Measurements from ENCODE around the gene ZC2HC1C. TPM values are rescaled to one million over a fixed set of nuclear protein-coding genes. Genes with fewer than 3 reads are reported as not detected.

The ZC2HC1C gene
- total RNA-seq, 1 donor from 2014 or later, result 1.3 TPM

DNA sequence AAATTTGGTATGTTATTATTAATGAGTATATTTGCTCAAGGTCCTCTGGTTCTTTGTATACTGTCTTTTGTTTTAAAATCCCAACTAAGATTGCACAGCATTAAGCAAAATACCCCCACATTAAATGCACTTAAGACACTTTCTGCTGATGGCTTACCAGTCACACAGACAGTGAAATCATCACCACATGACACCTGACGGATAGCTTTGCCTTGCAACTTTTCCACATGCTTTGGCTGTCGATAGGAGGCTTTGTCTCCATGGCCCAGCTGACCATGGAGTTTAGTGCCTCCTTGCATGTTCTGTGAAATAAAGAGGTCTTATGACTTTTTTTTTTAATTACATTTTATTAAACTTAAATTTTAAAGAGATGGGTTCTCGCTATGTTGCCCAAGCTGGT, 37.7 kb downstream of the ZC2HC1C start:
- H3K4me3 Mint-ChIP-seq, result no peak overlapping the region
- DNase-seq (ENCODE audit: low read depth, low spot score), result no peak
- TF ChIP-seq, protein P1, sequence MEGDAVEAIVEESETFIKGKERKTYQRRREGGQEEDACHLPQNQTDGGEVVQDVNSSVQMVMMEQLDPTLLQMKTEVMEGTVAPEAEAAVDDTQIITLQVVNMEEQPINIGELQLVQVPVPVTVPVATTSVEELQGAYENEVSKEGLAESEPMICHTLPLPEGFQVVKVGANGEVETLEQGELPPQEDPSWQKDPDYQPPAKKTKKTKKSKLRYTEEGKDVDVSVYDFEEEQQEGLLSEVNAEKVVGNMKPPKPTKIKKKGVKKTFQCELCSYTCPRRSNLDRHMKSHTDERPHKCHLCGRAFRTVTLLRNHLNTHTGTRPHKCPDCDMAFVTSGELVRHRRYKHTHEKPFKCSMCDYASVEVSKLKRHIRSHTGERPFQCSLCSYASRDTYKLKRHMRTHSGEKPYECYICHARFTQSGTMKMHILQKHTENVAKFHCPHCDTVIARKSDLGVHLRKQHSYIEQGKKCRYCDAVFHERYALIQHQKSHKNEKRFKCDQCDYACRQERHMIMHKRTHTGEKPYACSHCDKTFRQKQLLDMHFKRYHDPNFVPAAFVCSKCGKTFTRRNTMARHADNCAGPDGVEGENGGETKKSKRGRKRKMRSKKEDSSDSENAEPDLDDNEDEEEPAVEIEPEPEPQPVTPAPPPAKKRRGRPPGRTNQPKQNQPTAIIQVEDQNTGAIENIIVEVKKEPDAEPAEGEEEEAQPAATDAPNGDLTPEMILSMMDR (conservative IDR thresholded peaks at IDR 0.05), result no peak
- no peaks in the 10 kb centered on the region for H3K27me3 Mint-ChIP-seq (ENCODE audit: low read depth)
- no peaks in the 10 kb centered on the region for H3K9me3 Mint-ChIP-seq
- H3K36me3 Mint-ChIP-seq (ENCODE audit: low read depth), result peaks cover 16% of the 10 kb centered on the region
- no peak overlapping the region for H3K27ac Mint-ChIP-seq (ENCODE audit: unreplicated experiment)
- no peaks in the 10 kb centered on the region for H3K4me1 Mint-ChIP-seq

DNA sequence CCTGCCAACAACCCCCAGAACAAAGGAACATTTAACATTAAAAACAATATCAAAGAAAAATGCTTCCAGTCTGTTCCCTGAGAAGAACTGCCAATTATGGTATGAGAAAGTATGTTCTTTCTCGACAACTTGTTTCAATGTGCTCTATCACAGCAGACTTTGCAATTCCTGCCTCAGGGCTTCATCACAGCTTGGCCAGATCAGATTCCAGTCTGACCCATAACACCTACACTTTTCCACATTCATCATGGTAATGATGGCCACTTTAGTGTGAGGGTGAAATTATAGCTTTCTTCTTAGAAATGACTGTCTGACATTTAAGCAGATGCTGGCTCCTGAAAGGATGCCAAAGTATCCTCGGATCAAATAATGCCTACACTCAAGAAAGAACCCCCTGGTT, 40.4 kb downstream of the ZC2HC1C start:
- no peak for DNase-seq (ENCODE audit: low read depth, low spot score)
- no peaks in the 10 kb centered on the region for H3K9me3 Mint-ChIP-seq
- no peaks in the 10 kb centered on the region for H3K4me1 Mint-ChIP-seq
- no peaks in the 10 kb centered on the region for H3K27me3 Mint-ChIP-seq (ENCODE audit: low read depth)
- no peak overlapping the region for H3K4me3 Mint-ChIP-seq
- no peak overlapping the region for H3K27ac Mint-ChIP-seq (ENCODE audit: unreplicated experiment)
- TF ChIP-seq, protein P1 (conservative IDR thresholded peaks at IDR 0.05), result no peak
- H3K36me3 Mint-ChIP-seq (ENCODE audit: low read depth), result peaks cover 8% of the 10 kb centered on the region

DNA sequence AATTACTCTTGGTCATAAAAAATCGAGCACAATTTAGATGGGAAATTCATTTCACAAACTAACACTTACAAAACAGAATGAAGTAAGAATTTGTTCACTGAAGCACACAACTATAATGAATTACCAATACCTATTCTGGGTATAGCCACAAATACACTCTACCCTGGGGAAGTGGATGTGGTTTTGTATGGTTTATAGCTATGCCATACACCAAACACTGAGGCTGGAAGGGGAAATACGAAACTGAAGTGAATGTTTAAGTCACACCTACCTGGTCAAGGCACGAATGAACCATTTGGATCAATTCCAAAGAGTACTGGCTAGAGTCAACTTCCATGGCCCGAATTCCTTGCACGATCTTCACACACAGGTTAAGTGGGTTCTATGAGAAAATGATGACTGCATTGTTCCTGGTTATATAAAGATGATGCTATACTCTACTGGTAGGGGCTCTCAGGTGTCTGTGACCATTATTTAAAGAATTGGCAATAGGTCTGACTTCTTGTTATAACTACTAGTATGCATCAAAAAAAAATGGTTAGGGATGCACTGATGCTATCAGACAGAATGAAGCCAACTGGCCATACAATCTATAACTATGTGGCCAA, 44.6 kb downstream of the ZC2HC1C start:
- H3K4me1 Mint-ChIP-seq, result no peaks in the 10 kb centered on the region
- H3K27me3 Mint-ChIP-seq (ENCODE audit: low read depth), result no peaks in the 10 kb centered on the region
- H3K27ac Mint-ChIP-seq (ENCODE audit: unreplicated experiment), result no peak overlapping the region
- TF ChIP-seq, protein P1 (conservative IDR thresholded peaks at IDR 0.05), result no peak
- DNase-seq (ENCODE audit: low read depth, low spot score), result no peak
- H3K36me3 Mint-ChIP-seq (ENCODE audit: low read depth), result peaks cover 3% of the 10 kb centered on the region
- no peaks in the 10 kb centered on the region for H3K9me3 Mint-ChIP-seq
- H3K4me3 Mint-ChIP-seq, result no peak overlapping the region

DNA sequence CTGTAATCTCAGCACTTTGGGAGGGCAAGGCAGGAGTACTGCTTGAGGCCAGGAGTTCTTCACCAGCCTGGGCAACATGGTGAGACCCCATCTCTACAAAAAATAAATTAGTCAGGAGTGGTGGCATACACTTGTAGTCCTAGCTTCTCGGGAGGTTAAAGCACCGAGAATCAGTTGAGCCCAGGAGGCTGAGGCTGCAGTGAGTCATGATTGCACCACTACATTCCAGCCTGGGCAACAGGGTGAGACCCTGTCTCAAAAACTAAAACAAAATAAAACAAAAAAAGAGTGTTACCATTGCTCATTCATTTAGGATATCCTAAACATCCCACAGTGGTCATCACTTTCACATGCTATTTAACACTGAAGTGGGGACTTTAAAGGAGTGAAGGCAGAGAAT, 49.6 kb downstream of the ZC2HC1C start:
- peaks cover 3% of the 10 kb centered on the region for H3K4me1 Mint-ChIP-seq
- no peak for DNase-seq (ENCODE audit: low read depth, low spot score)
- peaks cover 3% of the 10 kb centered on the region for H3K36me3 Mint-ChIP-seq (ENCODE audit: low read depth)
- no peaks in the 10 kb centered on the region for H3K27me3 Mint-ChIP-seq (ENCODE audit: low read depth)
- H3K4me3 Mint-ChIP-seq, result no peak overlapping the region
- TF ChIP-seq, protein P1 (conservative IDR thresholded peaks at IDR 0.05), result no peak
- H3K27ac Mint-ChIP-seq (ENCODE audit: unreplicated experiment), result no peak overlapping the region
- no peaks in the 10 kb centered on the region for H3K9me3 Mint-ChIP-seq

DNA sequence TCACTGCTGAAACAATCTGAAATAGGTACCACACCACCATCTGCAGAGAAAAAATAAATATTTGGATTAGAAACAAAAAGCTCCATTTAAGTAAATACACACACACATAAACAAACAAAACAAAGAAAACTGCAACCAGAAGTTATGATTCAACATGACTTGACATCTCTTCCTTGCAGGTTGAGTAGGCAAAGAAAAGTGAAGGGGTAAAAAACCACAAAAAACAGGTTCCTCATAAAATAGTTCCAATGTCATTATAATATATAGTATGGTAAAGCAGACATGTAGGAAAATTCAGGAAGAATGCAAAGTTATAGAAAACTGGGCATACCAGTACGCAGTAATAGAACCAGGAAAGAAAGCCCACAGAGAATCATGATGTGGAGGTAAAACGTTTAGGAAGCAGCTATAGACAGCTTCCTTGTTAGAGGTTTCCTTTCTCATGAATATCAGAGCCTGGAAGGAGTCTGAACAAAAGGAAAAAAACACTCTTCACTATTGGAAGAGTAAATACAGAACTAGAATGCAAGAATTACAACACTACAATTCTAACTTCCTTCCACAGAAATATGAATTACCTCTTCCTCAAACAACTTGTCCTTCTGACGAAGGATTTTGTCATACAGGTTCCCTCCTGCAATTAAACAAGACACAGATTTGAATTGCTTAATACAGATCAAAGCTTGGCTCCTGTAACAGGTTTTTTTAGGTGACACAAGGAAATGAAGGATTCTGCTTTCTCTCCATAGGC, 51.3 kb downstream of the ZC2HC1C start:
- TF ChIP-seq, protein P1 (conservative IDR thresholded peaks at IDR 0.05), result no peak
- H3K27me3 Mint-ChIP-seq (ENCODE audit: low read depth), result no peaks in the 10 kb centered on the region
- H3K36me3 Mint-ChIP-seq (ENCODE audit: low read depth), result no peaks in the 10 kb centered on the region
- no peak overlapping the region for H3K4me3 Mint-ChIP-seq
- no peaks in the 10 kb centered on the region for H3K9me3 Mint-ChIP-seq
- H3K4me1 Mint-ChIP-seq, result peaks cover 13% of the 10 kb centered on the region
- no peak overlapping the region for H3K27ac Mint-ChIP-seq (ENCODE audit: unreplicated experiment)
- DNase-seq (ENCODE audit: low read depth, low spot score), result no peak

All from neural crest cell (in vitro differentiated cells).